ENCODE data around the gene TECR.

DNA sequence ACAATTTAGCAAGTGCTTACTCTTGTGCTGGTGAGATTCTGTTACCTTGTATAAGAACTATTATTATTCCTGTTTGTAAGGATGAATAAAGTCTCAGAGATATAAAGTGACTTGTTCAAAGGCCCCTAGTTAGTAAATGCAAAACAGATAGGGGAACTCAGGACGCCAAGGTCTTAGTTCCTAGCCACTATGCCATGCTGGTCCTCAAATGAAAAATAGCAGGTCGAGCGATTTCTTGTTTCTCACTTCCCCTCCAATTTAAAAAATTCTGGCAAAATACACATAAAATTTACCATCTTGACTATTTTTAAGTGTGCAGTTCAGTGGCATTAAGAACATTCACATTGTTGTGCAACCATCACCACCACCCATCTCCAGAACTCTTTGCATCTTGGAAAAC lies 1.1 kb downstream of the TECR start:
- TF ChIP-seq KDM2B (CRISPR knock-in tag; IDR thresholded peaks at IDR 0.05) (no peak), RB1 (IDR thresholded peaks at IDR 0.05; ENCODE audit: low read depth) (no peak), FOSL1 (tag; conservative IDR thresholded peaks at IDR 0.05) (no peak), CREB1 (IDR thresholded peaks at IDR 0.05) (no peak), CREB1 (CRISPR knock-in tag; IDR thresholded peaks at IDR 0.05) (no peak), SUPT5H (IDR thresholded peaks at IDR 0.05) (no peak)
- TF ChIP-seq, protein P1, sequence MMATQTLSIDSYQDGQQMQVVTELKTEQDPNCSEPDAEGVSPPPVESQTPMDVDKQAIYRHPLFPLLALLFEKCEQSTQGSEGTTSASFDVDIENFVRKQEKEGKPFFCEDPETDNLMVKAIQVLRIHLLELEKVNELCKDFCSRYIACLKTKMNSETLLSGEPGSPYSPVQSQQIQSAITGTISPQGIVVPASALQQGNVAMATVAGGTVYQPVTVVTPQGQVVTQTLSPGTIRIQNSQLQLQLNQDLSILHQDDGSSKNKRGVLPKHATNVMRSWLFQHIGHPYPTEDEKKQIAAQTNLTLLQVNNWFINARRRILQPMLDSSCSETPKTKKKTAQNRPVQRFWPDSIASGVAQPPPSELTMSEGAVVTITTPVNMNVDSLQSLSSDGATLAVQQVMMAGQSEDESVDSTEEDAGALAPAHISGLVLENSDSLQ (IDR thresholded peaks at IDR 0.05), result no peak
- TF ChIP-seq, protein P2, sequence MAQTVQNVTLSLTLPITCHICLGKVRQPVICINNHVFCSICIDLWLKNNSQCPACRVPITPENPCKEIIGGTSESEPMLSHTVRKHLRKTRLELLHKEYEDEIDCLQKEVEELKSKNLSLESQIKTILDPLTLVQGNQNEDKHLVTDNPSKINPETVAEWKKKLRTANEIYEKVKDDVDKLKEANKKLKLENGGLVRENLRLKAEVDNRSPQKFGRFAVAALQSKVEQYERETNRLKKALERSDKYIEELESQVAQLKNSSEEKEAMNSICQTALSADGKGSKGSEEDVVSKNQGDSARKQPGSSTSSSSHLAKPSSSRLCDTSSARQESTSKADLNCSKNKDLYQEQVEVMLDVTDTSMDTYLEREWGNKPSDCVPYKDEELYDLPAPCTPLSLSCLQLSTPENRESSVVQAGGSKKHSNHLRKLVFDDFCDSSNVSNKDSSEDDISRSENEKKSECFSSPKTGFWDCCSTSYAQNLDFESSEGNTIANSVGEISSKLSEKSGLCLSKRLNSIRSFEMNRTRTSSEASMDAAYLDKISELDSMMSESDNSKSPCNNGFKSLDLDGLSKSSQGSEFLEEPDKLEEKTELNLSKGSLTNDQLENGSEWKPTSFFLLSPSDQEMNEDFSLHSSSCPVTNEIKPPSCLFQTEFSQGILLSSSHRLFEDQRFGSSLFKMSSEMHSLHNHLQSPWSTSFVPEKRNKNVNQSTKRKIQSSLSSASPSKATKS (CRISPR knock-in tag; IDR thresholded peaks at IDR 0.05), result no peak
